Bone marrow (tissue), 2 donors: ENCODE measurements around the gene ANKRD13D.
"Not testable (repeated sequence)": the region's sequence is repeated elsewhere in the genome, so short reads cannot be mapped to it uniquely, and the experiment has no call there.

ENCODE experiments used
- DNase-seq, 2 donors: peaks; one replicate each; lab custom pipeline; 2025; lab: John Stamatoyannopoulos, UW

Gene ANKRD13D

GRCh38 chr11:67317888-67318555 lies 28.9 kb downstream of the ANKRD13D start:
- DNase-seq = no peak

GRCh38 chr11:67318876-67319275 lies 29.8 kb downstream of the ANKRD13D start:
- not testable (repeated sequence) for DNase-seq

- DNase-seq = no peak
These were observed 30.9 kb downstream of the ANKRD13D start for GRCh38 chr11:67320011-67320410.

- no peak for DNase-seq
These were observed 31.6 kb downstream of the ANKRD13D start for GRCh38 chr11:67320691-67321090.

- no peak for DNase-seq
These were observed 32.3 kb downstream of the ANKRD13D start for GRCh38 chr11:67321313-67321871.

GRCh38 chr11:67322049-67322448 lies 32.9 kb downstream of the ANKRD13D start:
- no peak for DNase-seq

- DNase-seq = no peak
These were observed 34.4 kb downstream of the ANKRD13D start for GRCh38 chr11:67323526-67323925.

- no peak for DNase-seq
These were observed 43.1 kb downstream of the ANKRD13D start for GRCh38 chr11:67332081-67332691.

GRCh38 chr11:67337257-67337656 lies 48.2 kb downstream of the ANKRD13D start:
- DNase-seq = no peak

GRCh38 chr11:67344264-67344663 lies 55.2 kb downstream of the ANKRD13D start:
- peak in 1 of 2 donors; percentile 30 for DNase-seq

- no peak for DNase-seq
These were observed 56.3 kb downstream of the ANKRD13D start for GRCh38 chr11:67345247-67345919.

- DNase-seq = peak in 1 of 2 donors; percentile 8
These were observed 57.1 kb downstream of the ANKRD13D start for GRCh38 chr11:67345920-67346819.

- DNase-seq = no peak
These were observed 59.1 kb downstream of the ANKRD13D start for GRCh38 chr11:67347964-67348749.

- DNase-seq = no peak
These were observed 59.9 kb downstream of the ANKRD13D start for GRCh38 chr11:67349036-67349435.

- DNase-seq = no peak
These were observed 60.4 kb downstream of the ANKRD13D start for GRCh38 chr11:67349457-67349856.

- DNase-seq = no peak
These were observed 60.9 kb downstream of the ANKRD13D start for GRCh38 chr11:67349928-67350465.

GRCh38 chr11:67351275-67352005 lies 62.3 kb downstream of the ANKRD13D start:
- DNase-seq = peak; percentile 35 to 67
